ENCODE data around the gene FBXO36. TPM values are rescaled to one million over a fixed set of nuclear protein-coding genes. Genes with fewer than 3 reads are reported as not detected.
A peak's percentile ranks its signal among the peaks of the same experiment; 100 is the strongest.

Gene FBXO36, protein sequence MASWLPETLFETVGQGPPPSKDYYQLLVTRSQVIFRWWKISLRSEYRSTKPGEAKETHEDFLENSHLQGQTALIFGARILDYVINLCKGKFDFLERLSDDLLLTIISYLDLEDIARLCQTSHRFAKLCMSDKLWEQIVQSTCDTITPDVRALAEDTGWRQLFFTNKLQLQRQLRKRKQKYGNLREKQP
- total RNA-seq = 1 to 10 TPM; 1.7 to 2.4 TPM

DNA sequence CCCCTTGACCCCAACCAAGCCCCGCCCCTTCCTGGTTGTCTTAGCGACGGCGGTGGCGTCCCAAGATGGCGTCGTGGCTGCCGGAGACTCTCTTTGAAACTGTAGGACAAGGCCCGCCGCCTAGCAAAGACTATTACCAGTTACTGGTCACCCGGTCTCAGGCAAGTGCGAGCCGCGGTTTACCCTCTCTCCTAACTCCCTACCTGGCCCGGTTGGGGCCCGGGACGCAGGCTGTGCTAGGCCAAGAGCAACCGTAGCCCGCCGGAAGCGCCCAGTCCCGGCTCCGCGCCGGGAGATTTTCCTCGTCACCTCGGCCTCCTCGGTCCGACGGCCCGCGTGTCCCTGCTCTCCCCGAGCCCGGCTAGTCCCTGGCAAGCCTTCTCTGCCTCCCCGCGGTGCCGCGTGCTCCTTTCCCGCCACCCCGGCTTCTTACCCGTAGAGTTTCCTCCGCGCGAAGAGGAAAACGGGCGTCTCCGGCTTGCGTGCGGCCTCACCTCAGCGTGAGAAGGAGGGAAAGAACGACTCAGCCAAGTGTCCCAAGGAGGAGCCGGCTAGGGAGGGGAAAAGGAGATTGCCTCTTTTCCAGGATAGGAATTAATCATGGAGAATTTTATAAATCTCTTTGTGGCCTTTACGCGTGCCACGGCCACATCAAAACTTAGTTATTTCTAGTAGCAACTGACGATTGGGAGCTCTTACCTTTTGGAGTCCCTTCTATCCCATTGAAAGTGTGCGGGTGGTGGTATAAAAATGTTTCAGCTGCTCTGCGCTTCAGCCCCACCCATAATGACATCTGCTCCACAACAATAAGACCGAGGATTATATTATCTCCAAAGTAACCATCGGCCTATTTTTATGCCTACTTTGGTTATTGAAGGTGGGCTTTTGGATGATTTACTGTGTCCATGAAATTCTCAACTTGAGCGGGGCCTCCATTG, at the start of gene FBXO36:
TSS of gene FBXO36 (plus strand) at position 55 of the 938 bp plus-strand sequence. CDS start at position 66, 11 bp downstream.
- Histone ChIP-seq H3K27ac (peak within 1 kb of the TSS; percentile 99), H3K4me1 (ENCODE audit: control insufficient read depth in 1 of 2, low read depth in 2 of 2) (peaks cover 15 to 21% of the 10 kb centered on the region in 2 donors), H3K36me3 (peaks cover under 1% of the 10 kb centered on the region), H3K27me3 (replicated peaks; ENCODE audit: insufficient read depth) (no peaks in the 10 kb centered on the region), H3K9me3 (no peaks in the 10 kb centered on the region), H3K4me3 (peak within 1 kb of the TSS; percentile 96)
- peak; percentile 89 for ATAC-seq (ENCODE audit: insufficient number of reproducible peaks, low FRiP score, low read depth)
- DNase-seq (ENCODE audit: low spot score) = peak; percentile 60
- TF ChIP-seq, protein P1, sequence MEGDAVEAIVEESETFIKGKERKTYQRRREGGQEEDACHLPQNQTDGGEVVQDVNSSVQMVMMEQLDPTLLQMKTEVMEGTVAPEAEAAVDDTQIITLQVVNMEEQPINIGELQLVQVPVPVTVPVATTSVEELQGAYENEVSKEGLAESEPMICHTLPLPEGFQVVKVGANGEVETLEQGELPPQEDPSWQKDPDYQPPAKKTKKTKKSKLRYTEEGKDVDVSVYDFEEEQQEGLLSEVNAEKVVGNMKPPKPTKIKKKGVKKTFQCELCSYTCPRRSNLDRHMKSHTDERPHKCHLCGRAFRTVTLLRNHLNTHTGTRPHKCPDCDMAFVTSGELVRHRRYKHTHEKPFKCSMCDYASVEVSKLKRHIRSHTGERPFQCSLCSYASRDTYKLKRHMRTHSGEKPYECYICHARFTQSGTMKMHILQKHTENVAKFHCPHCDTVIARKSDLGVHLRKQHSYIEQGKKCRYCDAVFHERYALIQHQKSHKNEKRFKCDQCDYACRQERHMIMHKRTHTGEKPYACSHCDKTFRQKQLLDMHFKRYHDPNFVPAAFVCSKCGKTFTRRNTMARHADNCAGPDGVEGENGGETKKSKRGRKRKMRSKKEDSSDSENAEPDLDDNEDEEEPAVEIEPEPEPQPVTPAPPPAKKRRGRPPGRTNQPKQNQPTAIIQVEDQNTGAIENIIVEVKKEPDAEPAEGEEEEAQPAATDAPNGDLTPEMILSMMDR (IDR thresholded peaks at IDR 0.05) = no peak

DNA sequence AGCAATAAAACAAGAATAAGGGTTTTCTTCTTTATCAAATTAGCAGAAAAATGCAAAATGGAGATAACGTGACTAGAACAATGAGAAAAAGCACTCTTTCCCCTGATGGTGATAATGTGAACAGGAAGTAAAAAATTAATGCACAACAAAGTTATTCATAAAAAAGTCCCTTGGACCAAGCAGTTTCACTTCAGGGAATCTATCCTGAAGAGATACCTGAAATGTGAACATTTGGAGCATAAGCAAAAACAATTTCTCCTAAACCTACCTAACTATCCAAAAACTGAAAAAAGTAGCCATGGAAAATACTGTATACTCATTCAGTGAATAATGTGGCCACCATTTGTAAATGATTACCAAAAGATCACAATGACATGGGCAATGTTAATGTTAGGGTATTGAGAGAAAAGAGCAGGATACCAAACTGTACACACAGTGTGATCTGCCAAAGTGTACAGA, 49.2 kb upstream of the FBXO36 start:
- H3K27me3 ChIP-seq (replicated peaks; ENCODE audit: insufficient read depth) = no peaks in the 10 kb centered on the region
- no peak overlapping the region for H3K4me3 ChIP-seq
- H3K27ac ChIP-seq = no peak overlapping the region
- H3K4me1 ChIP-seq (ENCODE audit: control insufficient read depth in 1 of 2, low read depth in 2 of 2) = peaks cover 9 to 30% of the 10 kb centered on the region in 2 donors
- no peak for ATAC-seq (ENCODE audit: insufficient number of reproducible peaks, low FRiP score, low read depth)
- DNase-seq (ENCODE audit: low spot score) = no peak
- H3K9me3 ChIP-seq = no peaks in the 10 kb centered on the region
- H3K36me3 ChIP-seq = no peaks in the 10 kb centered on the region
- TF ChIP-seq, protein P1 (IDR thresholded peaks at IDR 0.05) = no peak

DNA sequence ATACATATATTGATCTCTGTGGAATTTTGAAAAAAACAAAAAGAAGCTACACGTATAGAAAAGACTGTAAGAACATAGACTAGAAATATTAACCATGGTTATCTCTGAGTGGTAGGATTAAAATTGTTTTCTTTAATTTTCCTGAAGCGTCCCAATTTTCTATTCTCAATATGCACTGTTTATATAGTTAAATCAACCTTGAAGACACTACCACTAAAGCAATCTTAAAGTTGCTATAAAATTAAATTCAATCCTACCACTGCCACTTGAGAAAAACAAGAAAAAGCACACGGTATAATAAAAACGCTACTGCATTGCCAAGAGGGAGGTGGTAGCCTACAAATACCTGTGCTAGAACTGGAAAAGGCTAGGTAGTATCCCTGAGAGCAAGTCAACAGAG, 47.7 kb upstream of the FBXO36 start:
- H3K4me1 ChIP-seq (ENCODE audit: control insufficient read depth in 1 of 2, low read depth in 2 of 2) = peaks cover 9 to 27% of the 10 kb centered on the region in 2 donors
- no peak overlapping the region for H3K4me3 ChIP-seq
- DNase-seq (ENCODE audit: low spot score) (no peak), ATAC-seq (ENCODE audit: insufficient number of reproducible peaks, low FRiP score, low read depth) (no peak)
- TF ChIP-seq, protein P1 (IDR thresholded peaks at IDR 0.05) = no peak
- H3K27me3 ChIP-seq (replicated peaks; ENCODE audit: insufficient read depth) = no peaks in the 10 kb centered on the region
- no peaks in the 10 kb centered on the region for H3K9me3 ChIP-seq
- H3K27ac ChIP-seq = no peak overlapping the region
- H3K36me3 ChIP-seq = peaks cover 7% of the 10 kb centered on the region

DNA sequence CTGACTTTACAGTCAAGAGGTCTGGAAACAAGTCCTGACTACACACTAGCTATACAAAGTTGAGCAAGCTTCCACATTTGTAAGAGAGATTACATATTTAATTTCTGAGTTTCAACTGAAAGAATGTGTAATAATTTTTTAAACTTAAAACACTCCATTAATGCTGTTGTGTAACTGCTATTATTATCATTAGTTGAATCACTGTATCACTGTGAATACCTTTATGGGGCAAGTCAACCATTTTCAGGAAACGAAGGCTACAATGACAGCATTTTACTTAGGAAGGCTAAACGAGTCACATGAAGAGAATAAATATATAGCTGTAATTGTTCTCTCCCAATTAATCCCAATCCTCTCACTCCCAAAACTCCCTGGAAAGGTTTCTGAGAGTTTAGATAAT, 46.8 kb upstream of the FBXO36 start:
- DNase-seq (ENCODE audit: low spot score) = no peak
- no peak for ATAC-seq (ENCODE audit: insufficient number of reproducible peaks, low FRiP score, low read depth)
- TF ChIP-seq, protein P1 (IDR thresholded peaks at IDR 0.05) = no peak
- no peak overlapping the region for H3K27ac ChIP-seq
- H3K4me1 ChIP-seq (ENCODE audit: control insufficient read depth in 1 of 2, low read depth in 2 of 2) = peaks cover 9 to 23% of the 10 kb centered on the region in 2 donors
- H3K36me3 ChIP-seq = peaks cover 11% of the 10 kb centered on the region
- H3K4me3 ChIP-seq = no peak overlapping the region
- H3K27me3 ChIP-seq (replicated peaks; ENCODE audit: insufficient read depth) = no peaks in the 10 kb centered on the region
- H3K9me3 ChIP-seq = no peaks in the 10 kb centered on the region

Data from thoracic aorta (tissue), 2 donors.